Keratinocyte (primary cell): ENCODE measurements around the gene RAB3B. TPM values are rescaled to one million over a fixed set of nuclear protein-coding genes. Genes with fewer than 3 reads are reported as not detected.

ENCODE experiments used
- DNase-seq: peaks from one replicate; pipeline ENCODE4 v3.0.0-alpha.2; 2011; ENCODE audit warnings: low read depth, missing footprints, low spot score
- FAIRE-seq: peaks from 2 replicates; lab custom pipeline; 2011; peaks lifted over from hg19 to GRCh38; lab: Jason Lieb, UNC
- H2AFZ ChIP-seq: 2 replicates; pipeline ENCODE4 v1.6.0; 2012; ENCODE audit warnings: low read length, control low read depth, inconsistent platforms; ENCODE audit not compliant: control insufficient read depth
- H3K27ac ChIP-seq: 2 replicates; pipeline ENCODE4 v1.5.1; 2011; ENCODE audit warnings: low read length; ENCODE audit not compliant: control insufficient read depth, insufficient read depth
- H3K27me3 ChIP-seq: 3 replicates; pipeline ENCODE4 v1.6.0; 2011; ENCODE audit warnings: low read length; ENCODE audit not compliant: control insufficient read depth, insufficient read depth; ENCODE audit errors: extremely low read depth
- H3K36me3 ChIP-seq, 2 experiments: 2 replicates in 1 of 2; 3 replicates in 1 of 2; pipeline ENCODE4 v1.5.1; 2011; ENCODE audit warnings: low read length in 2 of 2, mild to moderate bottlenecking in 1 of 2; ENCODE audit not compliant: control insufficient read depth in 2 of 2, insufficient read depth in 2 of 2; ENCODE audit errors: extremely low read depth in 1 of 2
- H3K4me1 ChIP-seq: 3 replicates; pipeline ENCODE4 v1.5.1; 2011; ENCODE audit warnings: low read length; ENCODE audit not compliant: control insufficient read depth, insufficient read depth; ENCODE audit errors: extremely low read depth
- H3K4me2 ChIP-seq: 3 replicates; pipeline ENCODE4 v1.6.0; 2011; ENCODE audit warnings: low read depth, low read length; ENCODE audit not compliant: control insufficient read depth, insufficient read depth; ENCODE audit errors: extremely low read depth
- H3K4me3 ChIP-seq, 3 experiments: fragments of 200-600 bp in 1 of 3; sonication (generic) in 1 of 3; 2 replicates in 2 of 3; 3 replicates in 1 of 3; pipeline ENCODE4 v1.5.1; 2011 to 2016; ENCODE audit warnings: low read length in 3 of 3, mild to moderate bottlenecking in 3 of 3, control low read depth in 2 of 3, inconsistent platforms in 1 of 3, low read depth in 1 of 3, mixed read lengths in 1 of 3, mixed run types in 1 of 3, moderate library complexity in 1 of 3; ENCODE audit not compliant: control insufficient read depth in 2 of 3, insufficient read depth in 2 of 3; ENCODE audit errors: extremely low read depth in 1 of 3
- H3K79me2 ChIP-seq: 2 replicates; pipeline ENCODE4 v1.6.0; 2012; ENCODE audit warnings: low read length; ENCODE audit not compliant: control insufficient read depth, insufficient read depth
- H3K9ac ChIP-seq: 3 replicates; pipeline ENCODE4 v1.6.0; 2011; ENCODE audit warnings: low read length; ENCODE audit not compliant: control insufficient read depth, insufficient read depth; ENCODE audit errors: extremely low read depth
- H3K9me1 ChIP-seq: 3 replicates; pipeline ENCODE4 v1.6.0; 2011; ENCODE audit warnings: low read length; ENCODE audit not compliant: control insufficient read depth, insufficient read depth; ENCODE audit errors: extremely low read depth
- H3K9me3 ChIP-seq: 2 replicates; pipeline ENCODE4 v1.5.1; 2012; ENCODE audit warnings: low read depth, low read length; ENCODE audit not compliant: control insufficient read depth
- H4K20me1 ChIP-seq: 3 replicates; pipeline ENCODE4 v1.6.0; 2011; ENCODE audit warnings: low read length; ENCODE audit not compliant: control insufficient read depth, insufficient read depth; ENCODE audit errors: extremely low read depth
- CTCF ChIP-seq, 3 experiments: IDR thresholded peaks in 1 of 3; conservative IDR thresholded peaks in 1 of 3; optimal IDR thresholded peaks in 1 of 3; 2 replicates in 2 of 3; 3 replicates in 1 of 3; pipeline versions ENCODE3 to v1.5.1; 2011; ENCODE audit warnings: low read length in 3 of 3, mild to moderate bottlenecking in 3 of 3, moderate library complexity in 2 of 3, control low read depth in 1 of 3, inconsistent platforms in 1 of 3; ENCODE audit not compliant: insufficient read depth in 2 of 3; ENCODE audit errors: extremely low read depth in 1 of 3
- EZH2 ChIP-seq: IDR thresholded peaks from one replicate; pipeline ENCODE4 v1.6.1; 2012; ENCODE audit warnings: inconsistent platforms, mild to moderate bottlenecking, low read length, moderate library complexity
- dilution Hi-C: fragments of 300-500 bp; cut with MboI; formaldehyde crosslinking; loops from one replicate; pipeline ENCODE4 v1.7.0; 2020; ENCODE audit warnings: low sequenced_read_pairs; ENCODE audit not compliant: extremely low pct_ligation_motif_present
- polyA plus RNA-seq, 5 experiments: library from polyadenylated mRNA; depleted of rRNA in 3 of 5; stranded (reverse) in 3 of 5; stranded (forward) in 1 of 5; unstranded in 1 of 5; fragments of >200 nt; gene quantifications; 1 replicate in 1 of 5; 2 replicates in 3 of 5; 3 replicates in 1 of 5; pipeline versions ENCODE4 v1.2.1 to v1.2.3, GENCODE V29; 2011 to 2012; ENCODE audit warnings: missing spikeins in 2 of 5, low read depth in 1 of 5, low replicate concordance in 1 of 5
- small RNA-seq, 3 experiments: library from RNA; depleted of rRNA; stranded (forward); fragments of <200 nt; gene quantifications; one replicate each; pipeline ENCODE3, GENCODE V24; 2012; ENCODE audit warnings: low read depth in 3 of 3, low replicate concordance in 1 of 3; ENCODE audit not compliant: insufficient read length in 3 of 3

The RAB3B gene
- polyA plus RNA-seq, 1 donor (not counting 4 experiments of a cell fraction or from before 2014, with no cell fraction given), result 2.6 TPM

GRCh38 chr1:51859333-51859732 is 131.2 kb downstream of the RAB3B start:
- no peaks in the 10 kb centered on the region for H4K20me1 ChIP-seq
- dilution Hi-C loops, result no loop called here
- DNase-seq, result no peak

GRCh38 chr1:51858892-51859291 is 131.6 kb downstream of the RAB3B start:
- FAIRE-seq (no peak), DNase-seq (no peak)
- peaks cover 0 to 6% of the 10 kb centered on the region in 2 experiments for H3K36me3 ChIP-seq
- no peaks in the 10 kb centered on the region for H3K4me1 ChIP-seq
- no peak overlapping the region for H3K4me2 ChIP-seq
- TF ChIP-seq EZH2 (no peak), CTCF (optimal IDR thresholded peaks at IDR 0.05 in 1 of 3, IDR thresholded peaks at IDR 0.05 in 1 of 3, conservative IDR thresholded peaks at IDR 0.05 in 1 of 3; ENCODE audit: extremely low read depth in 1 of 3, insufficient read depth in 2 of 3, low read length in 3 of 3) (no peak)
- no peaks in the 10 kb centered on the region for H4K20me1 ChIP-seq
- no peaks in the 10 kb centered on the region for H3K9me1 ChIP-seq
- H3K27ac ChIP-seq, result no peak overlapping the region
- no peak overlapping the region for H2AFZ ChIP-seq
- H3K9me3 ChIP-seq, result no peaks in the 10 kb centered on the region
- H3K4me3 ChIP-seq, result no peak overlapping the region
- H3K9ac ChIP-seq, result no peak overlapping the region
- H3K27me3 ChIP-seq, result no peaks in the 10 kb centered on the region
- dilution Hi-C loops, result no loop called here
- peaks cover 44% of the 10 kb centered on the region for H3K79me2 ChIP-seq

More at GRCh38 chr1:51859333-51859732, 131.2 kb downstream of the RAB3B start:
- peaks cover 0 to 6% of the 10 kb centered on the region in 2 experiments for H3K36me3 ChIP-seq
- H2AFZ ChIP-seq, result no peak overlapping the region
- no peak overlapping the region for H3K9ac ChIP-seq
- H3K9me3 ChIP-seq, result no peaks in the 10 kb centered on the region
- no peaks in the 10 kb centered on the region for H3K4me1 ChIP-seq
- TF ChIP-seq CTCF (optimal IDR thresholded peaks at IDR 0.05 in 1 of 3, IDR thresholded peaks at IDR 0.05 in 1 of 3, conservative IDR thresholded peaks at IDR 0.05 in 1 of 3; ENCODE audit: extremely low read depth in 1 of 3, insufficient read depth in 2 of 3, low read length in 3 of 3) (no peak), EZH2 (no peak)
- peaks cover 46% of the 10 kb centered on the region for H3K79me2 ChIP-seq
- no peaks in the 10 kb centered on the region for H3K9me1 ChIP-seq
- no peak overlapping the region for H3K4me3 ChIP-seq
- no peaks in the 10 kb centered on the region for H3K27me3 ChIP-seq
- FAIRE-seq, result no peak
- H3K27ac ChIP-seq, result no peak overlapping the region
- H3K4me2 ChIP-seq, result no peak overlapping the region

Small RNAs within 50 kb of the gene (small RNA-seq; reads per million reads assigned to genes)
- gene RN7SL290P, result 0 reads per million in 3 experiments
- gene RNA5SP48, result 0 to 1.3 (median 0.25) reads per million in 3 experiments

Other genes starting within 250 kb of the RAB3B start
- 100 to 183 TPM (median 149 TPM) in 3 replicates for gene NRDC, start 112.0 kb downstream of the RAB3B start, polyA plus RNA-seq
- gene KTI12, start 43.1 kb upstream of the RAB3B start, polyA plus RNA-seq, result 7.4 to 11.9 TPM (median 8.1 TPM) in 3 replicates
- gene TXNDC12, start 64.5 kb upstream of the RAB3B start, polyA plus RNA-seq, result 26.5 to 28.2 TPM (median 26.5 TPM) in 3 replicates
- 31.8 to 55.4 TPM (median 35.8 TPM) in 3 replicates for gene BTF3L4, start 65.6 kb upstream of the RAB3B start, polyA plus RNA-seq
- gene ZFYVE9, start 151.4 kb upstream of the RAB3B start, polyA plus RNA-seq, result 17.1 to 27.7 TPM (median 25.4 TPM) in 3 replicates